NT2/D1 (cell line): ENCODE measurements around the gene NBDY.
"Not testable (repeated sequence)": the region's sequence is repeated elsewhere in the genome, so short reads cannot be mapped to it uniquely, and the experiment has no call there.

Experiments
- DNase-seq: peaks from one replicate; pipeline ENCODE4 v3.0.0-alpha.2; 2011; ENCODE audit warnings: low read depth, low spot score
- H3K27me3 ChIP-seq: 2 replicates; pipeline ENCODE4 v1.6.0; 2011; ENCODE audit warnings: mild to moderate bottlenecking; ENCODE audit not compliant: insufficient read length, insufficient read depth
- H3K36me3 ChIP-seq: 2 replicates; pipeline ENCODE4 v1.6.1; 2011; ENCODE audit warnings: mild to moderate bottlenecking, low read length, mixed read lengths; ENCODE audit not compliant: insufficient read depth, insufficient read length
- H3K4me1 ChIP-seq: 2 replicates; pipeline ENCODE4 v1.5.1; 2011; ENCODE audit not compliant: insufficient read depth, insufficient read length
- H3K4me3 ChIP-seq: 2 replicates; pipeline ENCODE4 v1.5.1; 2011; ENCODE audit warnings: low read depth; ENCODE audit not compliant: insufficient read length
- H3K9ac ChIP-seq: 2 replicates; pipeline ENCODE4 v1.6.0; 2011; ENCODE audit warnings: low read depth; ENCODE audit not compliant: insufficient read length
- H3K9me3 ChIP-seq: 2 replicates; pipeline ENCODE4 v1.5.1; 2011; ENCODE audit warnings: mild to moderate bottlenecking, low read length; ENCODE audit not compliant: insufficient read depth
- SUZ12 ChIP-seq: IDR thresholded peaks from 2 replicates; pipeline ENCODE4 v1.6.1; 2011; ENCODE audit not compliant: insufficient read length, insufficient read depth; ENCODE audit errors: extremely low read depth
- YY1 ChIP-seq: IDR thresholded peaks from 2 replicates; pipeline ENCODE4 v1.6.1; 2011; ENCODE audit not compliant: insufficient read length, insufficient read depth
- ZNF274 ChIP-seq: IDR thresholded peaks from 2 replicates; pipeline ENCODE4 v1.6.1; 2011; ENCODE audit warnings: mild to moderate bottlenecking, low read depth, low read length

NBDY gene

GRCh38 chrX:56738670-56739069 is 9.6 kb downstream of the NBDY start:
- no peak overlapping the region for H3K9ac ChIP-seq
- no peak overlapping the region for H3K4me3 ChIP-seq
- DNase-seq: no peak
- no peaks in the 10 kb centered on the region for H3K27me3 ChIP-seq
- H3K36me3 ChIP-seq: peaks cover 32% of the 10 kb centered on the region
- H3K4me1 ChIP-seq: no peaks in the 10 kb centered on the region
- no peaks in the 10 kb centered on the region for H3K9me3 ChIP-seq
- no peak for TF ChIP-seq YY1
- no peak for TF ChIP-seq SUZ12
- no peak for TF ChIP-seq ZNF274

GRCh38 chrX:56744996-56745395 is 16.0 kb downstream of the NBDY start:
- Histone ChIP-seq H3K4me3 (no peak overlapping the region), H3K27me3 (no peaks in the 10 kb centered on the region), H3K9ac (no peak overlapping the region), H3K4me1 (no peaks in the 10 kb centered on the region), H3K36me3 (peaks cover 9% of the 10 kb centered on the region), H3K9me3 (peaks cover 4% of the 10 kb centered on the region; the same call in 1 of the 2 replicates)
- no peak for TF ChIP-seq SUZ12
- TF ChIP-seq YY1: no peak
- TF ChIP-seq ZNF274: no peak
- DNase-seq: no peak

GRCh38 chrX:56746996-56747395 is 18.0 kb downstream of the NBDY start:
- peaks cover 4% of the 10 kb centered on the region; the same call in 1 of the 2 replicates for H3K9me3 ChIP-seq
- H3K9ac ChIP-seq: no peak overlapping the region
- DNase-seq: no peak
- H3K27me3 ChIP-seq: no peaks in the 10 kb centered on the region
- TF ChIP-seq SUZ12 (no peak), YY1 (no peak), ZNF274 (no peak)
- H3K4me1 ChIP-seq: no peaks in the 10 kb centered on the region
- peaks cover 9% of the 10 kb centered on the region for H3K36me3 ChIP-seq
- no peak overlapping the region for H3K4me3 ChIP-seq

GRCh38 chrX:56751071-56751470 is 22.0 kb downstream of the NBDY start:
- Histone ChIP-seq H3K4me1 (no peaks in the 10 kb centered on the region), H3K27me3 (no peaks in the 10 kb centered on the region), H3K36me3 (peaks cover 7% of the 10 kb centered on the region), H3K4me3 (no peak overlapping the region), H3K9ac (no peak overlapping the region), H3K9me3 (no peaks in the 10 kb centered on the region; the same call in 1 of the 2 replicates)
- TF ChIP-seq ZNF274 (no peak), SUZ12 (no peak), YY1 (no peak)
- DNase-seq: no peak

- no peaks in the 10 kb centered on the region for H3K27me3 ChIP-seq
- DNase-seq: no peak
- no peaks in the 10 kb centered on the region for H3K9me3 ChIP-seq
These were observed 28.3 kb downstream of the NBDY start for GRCh38 chrX:56757327-56757726.

GRCh38 chrX:56758456-56758855 is 29.4 kb downstream of the NBDY start:
- H3K9ac ChIP-seq: no peak overlapping the region
- no peaks in the 10 kb centered on the region for H3K9me3 ChIP-seq
- no peak for TF ChIP-seq ZNF274
- no peak for TF ChIP-seq SUZ12
- H3K4me1 ChIP-seq: no peaks in the 10 kb centered on the region
- no peaks in the 10 kb centered on the region for H3K27me3 ChIP-seq
- DNase-seq: no peak
- no peak overlapping the region for H3K4me3 ChIP-seq
- H3K36me3 ChIP-seq: peaks cover 20% of the 10 kb centered on the region

More at GRCh38 chrX:56757327-56757726, 28.3 kb downstream of the NBDY start:
- H3K4me3 ChIP-seq: no peak overlapping the region
- peaks cover 11% of the 10 kb centered on the region for H3K36me3 ChIP-seq
- H3K9ac ChIP-seq: no peak overlapping the region
- H3K4me1 ChIP-seq: no peaks in the 10 kb centered on the region
- TF ChIP-seq ZNF274 (no peak), SUZ12 (no peak), YY1 (no peak)

- no peak overlapping the region for H3K9ac ChIP-seq
- H3K4me1 ChIP-seq: no peaks in the 10 kb centered on the region
- no peak for TF ChIP-seq ZNF274
- TF ChIP-seq SUZ12: no peak
- no peak for TF ChIP-seq YY1
- no peak overlapping the region for H3K4me3 ChIP-seq
- H3K9me3 ChIP-seq: no peaks in the 10 kb centered on the region
- no peaks in the 10 kb centered on the region for H3K27me3 ChIP-seq
- H3K36me3 ChIP-seq: peaks cover 29% of the 10 kb centered on the region
- DNase-seq: no peak
These were observed 30.8 kb downstream of the NBDY start for GRCh38 chrX:56759736-56760409.

- H3K36me3 ChIP-seq: peaks cover 29% of the 10 kb centered on the region
- H3K4me3 ChIP-seq, H3K9me3 ChIP-seq, H3K4me1 ChIP-seq, H3K9ac ChIP-seq, DNase-seq, H3K27me3 ChIP-seq: not testable (repeated sequence)
These were observed 31.5 kb downstream of the NBDY start for GRCh38 chrX:56760410-56761124.
